Keratinocyte (primary cell): Measurements from ENCODE around the gene HNRNPM. TPM values are rescaled to one million over a fixed set of nuclear protein-coding genes. Genes with fewer than 3 reads are reported as not detected.

Source experiments
- DNase-seq: peaks from one replicate; pipeline ENCODE4 v3.0.0-alpha.2; 2011; ENCODE audit warnings: low read depth, missing footprints, low spot score
- FAIRE-seq: peaks from 2 replicates; lab custom pipeline; 2011; peaks lifted over from hg19 to GRCh38; lab: Jason Lieb, UNC
- H2AFZ ChIP-seq: 2 replicates; pipeline ENCODE4 v1.6.0; 2012; ENCODE audit warnings: low read length, control low read depth, inconsistent platforms; ENCODE audit not compliant: control insufficient read depth
- H3K27ac ChIP-seq: 2 replicates; pipeline ENCODE4 v1.5.1; 2011; ENCODE audit warnings: low read length; ENCODE audit not compliant: control insufficient read depth, insufficient read depth
- H3K27me3 ChIP-seq: 3 replicates; pipeline ENCODE4 v1.6.0; 2011; ENCODE audit warnings: low read length; ENCODE audit not compliant: control insufficient read depth, insufficient read depth; ENCODE audit errors: extremely low read depth
- H3K36me3 ChIP-seq, 2 experiments: 2 replicates in 1 of 2; 3 replicates in 1 of 2; pipeline ENCODE4 v1.5.1; 2011; ENCODE audit warnings: low read length in 2 of 2, mild to moderate bottlenecking in 1 of 2; ENCODE audit not compliant: control insufficient read depth in 2 of 2, insufficient read depth in 2 of 2; ENCODE audit errors: extremely low read depth in 1 of 2
- H3K4me1 ChIP-seq: 3 replicates; pipeline ENCODE4 v1.5.1; 2011; ENCODE audit warnings: low read length; ENCODE audit not compliant: control insufficient read depth, insufficient read depth; ENCODE audit errors: extremely low read depth
- H3K4me2 ChIP-seq: 3 replicates; pipeline ENCODE4 v1.6.0; 2011; ENCODE audit warnings: low read depth, low read length; ENCODE audit not compliant: control insufficient read depth, insufficient read depth; ENCODE audit errors: extremely low read depth
- H3K4me3 ChIP-seq, 3 experiments: fragments of 200-600 bp in 1 of 3; sonication (generic) in 1 of 3; 2 replicates in 2 of 3; 3 replicates in 1 of 3; pipeline ENCODE4 v1.5.1; 2011 to 2016; ENCODE audit warnings: low read length in 3 of 3, mild to moderate bottlenecking in 3 of 3, control low read depth in 2 of 3, inconsistent platforms in 1 of 3, low read depth in 1 of 3, mixed read lengths in 1 of 3, mixed run types in 1 of 3, moderate library complexity in 1 of 3; ENCODE audit not compliant: control insufficient read depth in 2 of 3, insufficient read depth in 2 of 3; ENCODE audit errors: extremely low read depth in 1 of 3
- H3K79me2 ChIP-seq: 2 replicates; pipeline ENCODE4 v1.6.0; 2012; ENCODE audit warnings: low read length; ENCODE audit not compliant: control insufficient read depth, insufficient read depth
- H3K9ac ChIP-seq: 3 replicates; pipeline ENCODE4 v1.6.0; 2011; ENCODE audit warnings: low read length; ENCODE audit not compliant: control insufficient read depth, insufficient read depth; ENCODE audit errors: extremely low read depth
- H3K9me1 ChIP-seq: 3 replicates; pipeline ENCODE4 v1.6.0; 2011; ENCODE audit warnings: low read length; ENCODE audit not compliant: control insufficient read depth, insufficient read depth; ENCODE audit errors: extremely low read depth
- H3K9me3 ChIP-seq: 2 replicates; pipeline ENCODE4 v1.5.1; 2012; ENCODE audit warnings: low read depth, low read length; ENCODE audit not compliant: control insufficient read depth
- H4K20me1 ChIP-seq: 3 replicates; pipeline ENCODE4 v1.6.0; 2011; ENCODE audit warnings: low read length; ENCODE audit not compliant: control insufficient read depth, insufficient read depth; ENCODE audit errors: extremely low read depth
- EZH2 ChIP-seq: IDR thresholded peaks from one replicate; pipeline ENCODE4 v1.6.1; 2012; ENCODE audit warnings: inconsistent platforms, mild to moderate bottlenecking, low read length, moderate library complexity
- dilution Hi-C: fragments of 300-500 bp; cut with MboI; formaldehyde crosslinking; loops from one replicate; pipeline ENCODE4 v1.7.0; 2020; ENCODE audit warnings: low sequenced_read_pairs; ENCODE audit not compliant: extremely low pct_ligation_motif_present
- polyA plus RNA-seq, 5 experiments: library from polyadenylated mRNA; depleted of rRNA in 3 of 5; stranded (reverse) in 3 of 5; stranded (forward) in 1 of 5; unstranded in 1 of 5; fragments of >200 nt; gene quantifications; 1 replicate in 1 of 5; 2 replicates in 3 of 5; 3 replicates in 1 of 5; pipeline versions ENCODE4 v1.2.1 to v1.2.3, GENCODE V29; 2011 to 2012; ENCODE audit warnings: missing spikeins in 2 of 5, low read depth in 1 of 5, low replicate concordance in 1 of 5
- TF ChIP-seq, protein P1 (sequence below), 3 experiments: IDR thresholded peaks in 1 of 3; conservative IDR thresholded peaks in 1 of 3; optimal IDR thresholded peaks in 1 of 3; 2 replicates in 2 of 3; 3 replicates in 1 of 3; pipeline versions ENCODE3 to v1.5.1; 2011; ENCODE audit warnings: low read length in 3 of 3, mild to moderate bottlenecking in 3 of 3, moderate library complexity in 2 of 3, control low read depth in 1 of 3, inconsistent platforms in 1 of 3; ENCODE audit not compliant: insufficient read depth in 2 of 3; ENCODE audit errors: extremely low read depth in 1 of 3

Gene HNRNPM
- polyA plus RNA-seq, 1 donor (not counting 4 experiments of a cell fraction or from before 2014, with no cell fraction given): 126 TPM

DNA sequence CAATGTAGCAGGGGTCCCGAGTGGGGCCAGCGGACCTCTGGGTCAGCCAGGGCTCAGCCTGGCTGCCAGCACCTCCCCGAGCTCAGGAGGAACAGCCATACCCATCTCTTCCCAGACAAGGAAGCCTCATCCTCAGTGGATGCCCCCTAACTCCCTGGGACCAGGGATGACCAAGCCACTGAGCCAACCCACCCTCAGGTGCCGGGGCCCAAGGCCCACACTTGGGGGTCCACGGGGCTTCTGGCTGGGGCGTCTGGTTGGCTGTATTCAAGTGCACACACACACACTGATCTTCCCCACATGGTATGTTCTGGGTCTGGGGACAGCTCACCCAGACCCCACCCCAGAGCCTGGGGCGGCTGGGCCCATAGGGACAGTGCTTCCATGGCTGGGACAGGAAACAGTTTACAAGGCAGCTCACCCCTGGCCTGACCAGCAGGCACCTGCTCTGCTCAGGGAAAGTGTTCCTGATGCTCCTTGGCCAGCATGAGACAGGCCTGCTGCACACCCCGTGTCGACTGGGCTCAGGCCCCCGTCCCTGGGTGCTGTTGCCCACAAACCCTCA lies 46.9 kb upstream of the HNRNPM start:
- peaks cover 0 to 9% of the 10 kb centered on the region in 2 experiments for H3K36me3 ChIP-seq
- no peak overlapping the region for H2AFZ ChIP-seq
- FAIRE-seq (no peak), DNase-seq (no peak)
- dilution Hi-C loops: no loop called here
- H3K27ac ChIP-seq: peak overlapping the region; percentile 10
- H3K9ac ChIP-seq: no peak overlapping the region
- H3K27me3 ChIP-seq: no peaks in the 10 kb centered on the region
- H3K79me2 ChIP-seq: peaks cover 46% of the 10 kb centered on the region
- peaks cover 5% of the 10 kb centered on the region for H4K20me1 ChIP-seq
- peaks cover 36% of the 10 kb centered on the region for H3K4me1 ChIP-seq
- no peaks in the 10 kb centered on the region for H3K9me3 ChIP-seq
- no peak for TF ChIP-seq EZH2
- TF ChIP-seq, protein P1, sequence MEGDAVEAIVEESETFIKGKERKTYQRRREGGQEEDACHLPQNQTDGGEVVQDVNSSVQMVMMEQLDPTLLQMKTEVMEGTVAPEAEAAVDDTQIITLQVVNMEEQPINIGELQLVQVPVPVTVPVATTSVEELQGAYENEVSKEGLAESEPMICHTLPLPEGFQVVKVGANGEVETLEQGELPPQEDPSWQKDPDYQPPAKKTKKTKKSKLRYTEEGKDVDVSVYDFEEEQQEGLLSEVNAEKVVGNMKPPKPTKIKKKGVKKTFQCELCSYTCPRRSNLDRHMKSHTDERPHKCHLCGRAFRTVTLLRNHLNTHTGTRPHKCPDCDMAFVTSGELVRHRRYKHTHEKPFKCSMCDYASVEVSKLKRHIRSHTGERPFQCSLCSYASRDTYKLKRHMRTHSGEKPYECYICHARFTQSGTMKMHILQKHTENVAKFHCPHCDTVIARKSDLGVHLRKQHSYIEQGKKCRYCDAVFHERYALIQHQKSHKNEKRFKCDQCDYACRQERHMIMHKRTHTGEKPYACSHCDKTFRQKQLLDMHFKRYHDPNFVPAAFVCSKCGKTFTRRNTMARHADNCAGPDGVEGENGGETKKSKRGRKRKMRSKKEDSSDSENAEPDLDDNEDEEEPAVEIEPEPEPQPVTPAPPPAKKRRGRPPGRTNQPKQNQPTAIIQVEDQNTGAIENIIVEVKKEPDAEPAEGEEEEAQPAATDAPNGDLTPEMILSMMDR (optimal IDR thresholded peaks at IDR 0.05 in 1 of 3, IDR thresholded peaks at IDR 0.05 in 1 of 3, conservative IDR thresholded peaks at IDR 0.05 in 1 of 3; ENCODE audit: extremely low read depth in 1 of 3, insufficient read depth in 2 of 3, low read length in 3 of 3): no peak
- H3K9me1 ChIP-seq: peaks cover 4% of the 10 kb centered on the region
- peak overlapping the region; percentile 79 for H3K4me2 ChIP-seq
- H3K4me3 ChIP-seq: no peak overlapping the region

GRCh38 chr19:8398311-8398771 lies 46.4 kb upstream of the HNRNPM start:
- Histone ChIP-seq H2AFZ (no peak overlapping the region), H3K36me3 (peaks cover 0 to 13% of the 10 kb centered on the region in 2 experiments), H3K27ac (no peak overlapping the region), H3K4me3 (no peak overlapping the region), H3K9me1 (peaks cover 4% of the 10 kb centered on the region), H3K4me2 (no peak overlapping the region), H3K4me1 (peaks cover 36% of the 10 kb centered on the region), H3K79me2 (peaks cover 41% of the 10 kb centered on the region), H3K27me3 (no peaks in the 10 kb centered on the region), H3K9ac (no peak overlapping the region), H4K20me1 (peaks cover 5% of the 10 kb centered on the region), H3K9me3 (no peaks in the 10 kb centered on the region)
- DNase-seq (no peak), FAIRE-seq (no peak)
- dilution Hi-C loops: no loop called here
- TF ChIP-seq, protein P1 (optimal IDR thresholded peaks at IDR 0.05 in 1 of 3, IDR thresholded peaks at IDR 0.05 in 1 of 3, conservative IDR thresholded peaks at IDR 0.05 in 1 of 3; ENCODE audit: extremely low read depth in 1 of 3, insufficient read depth in 2 of 3, low read length in 3 of 3): no peak
- no peak for TF ChIP-seq EZH2
